ENCODE measurements around the gene FAM240A. TPM values are rescaled to one million over a fixed set of nuclear protein-coding genes. Genes with fewer than 3 reads are reported as not detected.
"Not testable (repeated sequence)": the region's sequence is repeated elsewhere in the genome, so short reads cannot be mapped to it uniquely, and the experiment has no call there.

Gene FAM240A
- 0.52 TPM for polyA plus RNA-seq (ENCODE audit: insufficient read length)

DNA sequence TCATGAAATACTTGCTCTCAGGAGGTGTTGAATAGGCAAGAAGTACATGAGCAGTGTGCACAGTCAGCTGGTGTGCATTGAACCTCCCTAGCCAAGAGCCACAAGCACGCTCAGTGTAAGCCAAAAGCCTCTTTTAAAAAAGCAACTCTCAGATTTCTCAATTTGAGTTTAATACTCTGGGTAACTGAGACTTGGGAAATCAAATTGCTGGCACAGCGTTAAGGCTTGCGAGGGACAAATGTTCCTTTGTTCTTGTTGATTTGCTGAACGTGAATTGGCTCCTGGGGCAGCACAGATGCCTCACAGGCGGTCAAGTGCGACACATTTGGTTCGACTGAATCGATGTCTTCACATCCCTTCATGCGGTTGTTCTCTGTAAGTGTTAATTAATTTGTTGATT lies at the start of gene FAM240A:
Gene FAM240A (plus strand): TSS at position 202 of the 400 bp plus-strand sequence. CDS start 159 bp downstream, at position 361.
- DNase-seq (ENCODE audit: low read depth) = peak; percentile 28

DNA sequence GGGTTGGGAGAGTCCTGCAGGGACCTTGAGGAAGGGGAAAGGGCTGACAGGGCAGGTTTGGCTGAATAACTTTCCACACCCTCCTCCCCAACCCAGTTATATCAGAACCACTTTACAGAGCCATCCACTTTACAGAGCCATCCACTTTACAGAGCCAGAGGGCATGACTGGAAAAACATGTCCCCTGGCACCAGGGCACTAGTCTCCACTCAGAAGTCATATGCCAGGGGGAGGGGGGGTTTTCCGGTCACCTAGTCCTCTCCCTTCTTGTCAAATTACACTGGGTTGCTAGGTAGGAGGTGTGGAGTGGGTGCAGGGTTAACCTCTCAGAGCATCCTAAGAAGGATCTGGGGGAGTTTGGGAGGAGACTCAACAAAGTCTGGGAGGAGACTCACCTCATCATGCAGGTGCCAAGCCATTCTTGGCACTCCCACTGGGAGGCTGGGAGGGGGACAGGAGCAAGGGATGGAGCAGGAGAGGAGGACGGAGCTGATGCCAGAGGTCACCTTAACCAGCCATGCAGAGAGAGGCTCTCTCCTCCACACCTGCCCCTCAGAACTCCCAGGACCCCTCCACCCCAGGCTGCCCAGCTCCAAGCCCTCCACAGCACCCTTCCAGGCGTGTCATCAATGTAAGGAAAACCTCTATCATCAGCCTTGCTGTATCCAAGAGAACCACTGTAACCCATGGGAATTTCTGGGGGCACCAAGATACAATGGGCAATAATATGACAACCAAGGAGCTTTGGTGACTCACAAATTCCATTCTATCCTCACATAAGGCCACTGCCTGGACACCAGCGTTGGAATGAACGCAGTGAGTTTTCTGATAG lies 47.9 kb upstream of the FAM240A start:
- DNase-seq (ENCODE audit: low read depth) = no peak

DNA sequence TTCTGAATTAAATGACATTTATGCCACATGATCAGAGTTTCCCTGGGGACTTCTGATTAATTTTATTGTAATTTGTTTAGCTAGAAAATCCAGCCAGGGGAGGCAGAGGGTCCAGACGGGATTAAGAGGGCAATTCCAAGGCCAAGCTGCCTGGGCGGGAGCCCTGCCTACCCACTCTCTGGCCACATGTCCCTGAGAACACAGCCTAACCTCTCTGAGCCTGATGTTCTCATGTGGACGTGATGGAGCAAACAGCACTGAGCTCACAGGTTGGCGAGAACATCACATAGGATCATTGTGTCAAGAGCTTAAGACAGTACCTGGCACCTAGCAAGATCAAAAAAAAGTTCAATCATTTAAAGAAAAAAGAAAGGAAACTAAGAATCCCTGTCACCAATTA lies 47.2 kb upstream of the FAM240A start:
- DNase-seq (ENCODE audit: low read depth) = no peak

DNA sequence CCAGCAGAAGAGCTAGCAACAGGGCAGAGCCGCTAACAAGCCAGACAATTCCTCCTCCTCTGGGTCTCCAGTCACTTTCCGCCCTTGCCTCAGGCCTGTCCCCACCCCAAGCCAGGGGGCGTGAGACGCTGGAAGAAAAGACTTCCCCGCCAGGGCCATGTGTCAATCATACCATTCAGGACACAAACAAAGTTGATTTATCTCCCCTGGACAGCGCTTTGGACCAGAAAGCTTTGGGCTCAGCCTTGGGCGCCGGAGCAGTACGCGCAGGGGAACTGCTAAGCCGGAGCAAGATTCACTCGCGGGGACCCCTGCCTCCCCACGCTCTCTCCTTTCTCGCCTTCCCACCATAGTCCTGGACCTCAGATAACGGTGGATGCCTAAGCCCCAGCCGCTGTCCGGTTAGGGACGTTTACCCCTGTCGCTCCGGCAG lies 46.7 kb upstream of the FAM240A start:
- DNase-seq (ENCODE audit: low read depth) = no peak

DNA sequence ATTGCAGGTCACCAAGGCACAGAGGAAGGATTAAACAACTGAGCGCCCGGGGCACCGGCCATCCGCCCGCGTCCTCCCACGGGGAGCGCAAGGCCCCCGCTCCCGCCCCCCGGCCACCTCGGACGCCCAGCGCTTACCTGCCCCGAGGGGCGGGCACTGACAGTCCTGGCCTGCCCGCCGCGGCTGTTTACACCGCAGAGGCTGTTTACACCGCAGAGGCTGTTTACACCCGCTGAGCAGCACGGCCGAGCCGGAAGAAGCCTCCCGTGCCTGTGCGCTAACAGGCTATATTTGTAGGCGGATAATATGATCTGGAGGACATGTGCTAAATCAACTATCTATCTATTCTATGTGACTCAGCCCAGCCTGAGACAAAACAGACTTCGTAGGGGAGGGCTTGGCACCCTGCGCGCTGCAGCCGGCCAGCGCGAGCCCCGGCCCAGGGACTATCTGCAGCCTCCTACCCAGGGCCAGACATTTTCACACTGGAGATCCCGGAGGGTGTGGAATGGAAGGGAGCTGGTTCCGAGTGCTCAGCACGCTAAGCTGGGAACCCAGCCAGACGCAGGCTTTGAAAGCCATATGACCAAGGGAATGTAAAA lies 46.2 kb upstream of the FAM240A start, which contains the start of gene LRRC2:
Gene LRRC2 (minus strand): TSS at position 263 of the 602 bp plus-strand sequence. CDS start 14,711 bp downstream, outside the sequence.
- peak; percentile 40 for DNase-seq (ENCODE audit: low read depth)

DNA sequence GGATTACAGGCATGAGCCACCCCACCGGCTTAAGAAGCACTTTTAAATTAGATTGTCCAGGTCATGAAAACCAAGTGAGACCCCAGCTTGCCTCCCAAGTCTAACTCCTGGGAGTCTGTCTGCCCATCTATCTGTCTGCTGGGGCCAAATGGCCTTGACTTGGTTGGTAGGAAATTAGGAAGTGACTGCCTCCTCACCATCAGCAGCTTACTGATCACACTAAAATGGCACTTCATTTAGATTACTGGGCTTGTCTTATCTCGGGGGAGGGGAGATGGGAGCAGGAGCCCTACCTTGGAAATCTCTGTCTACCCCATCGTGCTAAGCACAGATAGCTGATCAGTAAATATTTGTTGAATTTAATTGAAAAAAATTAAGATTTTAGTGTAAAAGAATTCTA lies 40.6 kb upstream of the FAM240A start:
- DNase-seq (ENCODE audit: low read depth) = no peak

DNA sequence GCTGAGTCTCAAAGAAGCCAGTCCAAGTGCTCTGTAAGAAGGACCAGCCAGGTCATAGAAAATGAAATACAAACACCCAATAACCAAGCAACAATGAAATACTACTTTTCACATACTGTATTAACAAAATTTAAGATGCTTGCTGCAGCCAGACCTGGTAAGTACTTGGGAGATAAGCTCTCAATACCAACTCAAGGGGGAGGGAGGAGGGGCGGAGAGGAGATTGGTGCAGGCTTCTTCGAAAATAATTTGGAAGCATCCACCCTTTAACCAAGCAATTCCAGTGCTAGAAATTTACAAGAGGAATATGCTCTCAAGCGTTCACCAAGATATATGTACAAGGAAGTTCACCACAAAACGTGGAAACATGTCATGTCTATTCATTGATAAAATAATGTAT lies 38.6 kb upstream of the FAM240A start:
- DNase-seq (ENCODE audit: low read depth) = no peak

DNA sequence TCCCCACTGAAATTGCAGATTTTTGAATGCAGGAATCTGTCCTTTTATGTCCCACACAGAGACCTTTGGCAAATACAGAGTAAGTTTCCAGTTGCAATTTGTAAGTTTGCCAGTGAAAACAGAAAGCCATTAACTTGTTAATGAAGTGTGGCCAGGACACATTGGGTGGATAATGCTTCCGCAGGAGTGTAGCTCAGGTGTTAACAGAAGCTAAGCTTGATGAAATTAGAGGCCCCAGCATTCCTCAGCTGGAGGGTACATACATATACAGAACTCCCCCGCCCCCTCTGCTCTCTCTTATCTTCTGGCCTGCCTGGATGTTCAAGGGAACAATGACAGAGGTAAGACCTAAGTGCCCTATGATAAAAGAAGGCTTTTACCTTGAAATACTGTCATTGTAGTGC lies 38.1 kb upstream of the FAM240A start:
- no peak for DNase-seq (ENCODE audit: low read depth)

DNA sequence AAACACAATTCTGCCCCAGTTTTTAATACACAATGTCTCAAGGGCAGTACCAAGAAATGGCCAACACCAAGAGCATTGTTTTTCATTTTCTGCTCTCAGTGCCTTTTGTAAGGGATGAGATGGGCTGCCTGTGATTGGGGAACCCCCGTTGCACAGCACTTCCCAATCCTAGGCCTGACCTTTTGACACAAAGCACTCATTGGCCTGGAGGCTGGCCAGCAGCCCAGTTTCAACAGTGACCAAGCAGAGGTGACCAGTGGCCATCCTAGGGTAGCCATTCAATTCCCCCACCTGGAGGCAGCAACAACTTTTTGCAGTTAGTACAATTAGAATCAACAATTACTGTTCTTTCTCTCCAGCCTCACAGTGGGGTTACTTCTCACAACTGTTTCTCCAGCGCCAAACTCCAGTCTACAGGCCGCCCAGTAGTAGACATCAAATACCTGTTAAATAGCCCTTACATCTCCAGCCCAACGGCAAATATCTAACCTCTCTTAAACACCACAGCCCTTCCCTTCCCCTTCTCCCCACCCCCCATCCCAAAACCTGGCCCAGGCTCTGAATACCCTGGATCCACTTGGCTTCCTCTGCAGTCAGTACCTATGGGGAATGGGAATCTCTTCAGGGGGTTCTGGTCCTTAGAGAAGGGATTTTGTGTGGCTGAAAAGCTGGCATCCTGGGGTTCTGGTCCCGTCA lies 37.3 kb upstream of the FAM240A start:
- DNase-seq (ENCODE audit: low read depth) = no peak

DNA sequence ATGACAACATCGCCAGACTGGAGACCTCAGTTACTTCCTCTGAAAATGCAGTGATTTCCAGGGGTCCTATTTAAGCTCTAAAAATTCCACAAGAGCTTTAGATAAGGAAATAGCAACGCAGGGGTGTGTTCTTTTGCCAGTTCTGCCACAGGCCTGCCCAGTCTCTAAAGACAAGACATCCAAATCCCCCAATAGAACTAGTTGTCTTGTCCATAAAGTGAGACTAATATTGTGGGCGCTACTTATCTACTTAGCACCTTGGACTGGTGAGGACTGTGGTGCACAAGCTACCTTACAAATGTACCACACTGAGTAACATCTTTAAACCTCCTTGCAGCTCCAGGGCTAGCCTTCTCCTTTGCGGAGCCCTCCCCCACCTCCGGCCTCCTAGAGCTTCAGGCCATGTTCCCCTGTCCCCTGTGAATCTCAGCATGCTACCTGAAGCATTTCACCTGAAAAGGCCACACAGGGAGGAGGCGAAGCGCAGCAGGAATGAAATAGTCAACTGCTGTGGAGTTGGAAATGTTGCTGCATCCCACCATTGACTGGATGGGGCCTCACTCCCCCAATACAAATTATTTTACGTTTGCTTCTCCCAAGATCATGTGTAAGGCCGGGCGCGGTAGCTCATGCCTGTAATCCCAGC lies 36.6 kb upstream of the FAM240A start:
- DNase-seq (ENCODE audit: low read depth) = no peak

DNA sequence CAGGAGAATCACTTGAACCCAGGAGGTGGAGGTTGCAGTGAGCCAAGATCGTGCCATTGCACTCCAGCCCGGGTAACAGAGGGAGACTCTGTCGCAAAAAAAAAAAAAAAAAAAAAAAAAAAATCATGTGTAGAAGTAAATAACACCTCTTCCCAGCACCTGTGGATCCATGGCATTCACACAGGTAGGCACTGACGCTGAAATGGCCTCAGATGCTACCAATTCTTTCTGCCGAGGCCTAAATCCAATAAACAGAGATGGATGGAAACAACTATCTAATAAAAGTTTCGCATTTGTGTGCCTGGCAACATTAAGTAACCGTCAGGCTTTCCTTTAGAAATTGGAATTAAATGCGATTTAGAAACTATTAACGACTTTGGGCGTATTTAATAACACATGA lies 35.9 kb upstream of the FAM240A start:
- DNase-seq (ENCODE audit: low read depth) = no peak

DNA sequence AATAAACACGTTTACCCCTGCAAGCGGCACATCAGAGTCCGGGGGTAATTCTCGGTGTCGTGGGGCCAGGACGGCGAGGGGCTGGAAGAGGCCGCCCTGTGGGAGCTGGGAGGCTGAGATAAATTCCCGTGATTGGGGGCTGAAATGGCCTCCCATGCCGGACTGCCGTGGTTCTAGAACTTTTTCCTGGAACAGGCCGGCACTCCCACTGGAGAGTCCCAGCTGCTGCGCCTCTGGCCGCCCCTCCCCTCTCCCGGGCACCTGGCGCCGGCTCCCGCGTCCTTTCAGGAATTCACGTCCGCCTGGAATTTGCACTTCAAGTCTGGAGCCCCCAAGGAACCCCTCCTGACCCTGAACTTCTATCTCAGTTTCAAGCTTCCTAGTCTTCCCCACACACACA lies 35.4 kb upstream of the FAM240A start:
- DNase-seq (ENCODE audit: low read depth) = no peak

DNA sequence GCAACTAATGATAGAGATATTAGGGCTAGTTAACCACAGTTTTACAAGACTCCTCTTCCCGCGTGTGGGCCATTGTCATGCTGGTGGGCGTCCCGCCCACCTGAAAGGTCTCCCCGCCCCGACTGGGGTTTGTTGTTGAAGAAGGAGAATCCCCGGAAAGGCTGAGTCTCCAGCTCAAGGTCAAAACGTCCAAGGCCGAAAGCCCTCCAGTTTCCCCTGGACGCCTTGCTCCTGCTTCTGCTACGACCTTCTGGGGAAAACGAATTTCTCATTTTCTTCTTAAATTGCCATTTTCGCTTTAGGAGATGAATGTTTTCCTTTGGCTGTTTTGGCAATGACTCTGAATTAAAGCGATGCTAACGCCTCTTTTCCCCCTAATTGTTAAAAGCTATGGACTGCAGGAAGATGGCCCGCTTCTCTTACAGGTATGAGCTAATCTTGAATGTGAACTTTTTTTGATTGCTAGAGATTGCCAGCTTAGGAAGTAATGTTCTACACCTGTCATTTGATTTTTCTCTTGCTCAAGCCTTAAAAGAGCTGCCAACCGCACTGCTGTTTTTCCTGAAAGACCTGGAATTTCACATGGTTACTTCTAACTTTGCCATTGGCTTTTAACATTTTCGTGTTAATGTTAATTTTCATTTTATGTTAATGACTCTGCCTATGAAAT lies 34.6 kb upstream of the FAM240A start:
- not testable (repeated sequence) for DNase-seq (ENCODE audit: low read depth)

DNA sequence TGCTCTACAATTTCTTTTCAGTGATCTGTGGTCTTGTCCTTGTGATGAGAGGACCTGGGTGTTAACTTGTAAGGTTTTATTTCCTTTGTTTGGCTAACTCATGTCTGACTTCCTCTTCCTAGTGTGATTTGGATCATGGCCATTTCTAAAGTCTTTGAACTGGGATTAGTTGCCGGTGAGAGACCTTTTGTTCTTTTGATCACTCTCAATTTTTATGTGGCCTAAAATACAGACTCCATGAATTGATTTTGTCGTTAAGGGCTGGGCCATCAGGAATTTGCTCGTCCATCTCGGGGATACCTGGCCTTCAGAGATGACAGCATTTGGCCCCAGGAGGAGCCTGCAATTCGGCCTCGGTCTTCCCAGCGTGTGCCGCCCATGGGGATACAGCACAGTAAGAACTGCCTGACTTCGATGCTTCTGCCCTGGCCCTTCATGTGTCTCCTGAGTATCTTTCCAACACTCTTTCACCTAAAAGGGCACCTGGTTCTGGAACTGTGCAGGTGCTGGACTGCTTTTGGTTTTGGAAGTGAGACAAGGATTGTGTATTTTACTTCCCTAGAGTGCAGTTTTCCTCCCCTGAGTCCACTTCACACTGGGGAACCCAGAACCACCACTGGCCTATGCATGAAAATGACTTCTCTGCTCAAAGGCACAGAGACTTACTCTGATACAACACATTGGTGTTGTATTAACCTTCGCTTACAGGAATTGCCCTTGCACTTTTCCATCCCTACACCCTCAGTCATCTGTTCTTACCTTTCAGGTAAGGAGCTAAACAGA lies 33.2 kb upstream of the FAM240A start:
- no peak for DNase-seq (ENCODE audit: low read depth)

DNA sequence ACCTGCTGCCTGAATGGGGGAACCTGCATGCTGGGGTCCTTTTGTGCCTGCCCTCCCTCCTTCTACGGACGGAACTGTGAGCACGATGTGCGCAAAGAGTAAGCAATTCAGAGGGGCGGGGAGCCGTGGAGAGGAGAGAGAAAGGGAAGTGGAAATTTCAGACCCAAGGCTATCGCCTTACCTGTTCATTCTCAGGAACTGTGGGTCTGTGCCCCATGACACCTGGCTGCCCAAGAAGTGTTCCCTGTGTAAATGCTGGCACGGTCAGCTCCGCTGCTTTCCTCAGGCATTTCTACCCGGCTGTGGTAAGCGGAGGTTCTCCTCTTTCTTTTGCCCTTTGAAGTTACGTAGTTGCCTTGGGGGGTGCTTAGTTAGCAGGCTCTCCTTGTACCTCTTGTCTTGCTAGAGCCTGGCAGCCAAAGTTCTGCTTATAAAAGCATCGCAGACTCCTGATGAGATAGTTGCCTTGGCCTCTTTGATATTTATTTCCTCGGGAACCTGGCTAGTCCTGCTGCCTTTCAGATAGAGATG lies 32.5 kb upstream of the FAM240A start:
- no peak for DNase-seq (ENCODE audit: low read depth)

DNA sequence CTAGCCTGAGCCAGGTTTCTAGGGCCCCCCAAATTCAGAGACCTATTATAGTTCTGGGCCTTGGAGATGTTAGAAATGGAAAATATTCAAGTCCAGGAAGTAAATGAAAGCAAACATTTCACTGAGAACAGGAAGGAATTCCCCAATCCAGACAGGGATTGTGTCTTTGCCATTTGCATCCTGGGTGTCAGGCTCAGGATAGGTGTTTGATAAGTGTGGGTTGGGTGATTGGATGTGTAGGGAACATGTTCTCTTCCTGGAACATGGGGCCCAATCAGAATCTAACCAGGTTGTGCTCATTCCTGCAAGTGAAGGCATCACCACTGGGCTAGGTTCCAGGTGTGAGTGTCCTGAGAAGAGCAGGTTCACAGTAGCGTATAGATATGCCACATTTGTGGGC lies 31.6 kb upstream of the FAM240A start:
- DNase-seq (ENCODE audit: low read depth) = no peak

DNA sequence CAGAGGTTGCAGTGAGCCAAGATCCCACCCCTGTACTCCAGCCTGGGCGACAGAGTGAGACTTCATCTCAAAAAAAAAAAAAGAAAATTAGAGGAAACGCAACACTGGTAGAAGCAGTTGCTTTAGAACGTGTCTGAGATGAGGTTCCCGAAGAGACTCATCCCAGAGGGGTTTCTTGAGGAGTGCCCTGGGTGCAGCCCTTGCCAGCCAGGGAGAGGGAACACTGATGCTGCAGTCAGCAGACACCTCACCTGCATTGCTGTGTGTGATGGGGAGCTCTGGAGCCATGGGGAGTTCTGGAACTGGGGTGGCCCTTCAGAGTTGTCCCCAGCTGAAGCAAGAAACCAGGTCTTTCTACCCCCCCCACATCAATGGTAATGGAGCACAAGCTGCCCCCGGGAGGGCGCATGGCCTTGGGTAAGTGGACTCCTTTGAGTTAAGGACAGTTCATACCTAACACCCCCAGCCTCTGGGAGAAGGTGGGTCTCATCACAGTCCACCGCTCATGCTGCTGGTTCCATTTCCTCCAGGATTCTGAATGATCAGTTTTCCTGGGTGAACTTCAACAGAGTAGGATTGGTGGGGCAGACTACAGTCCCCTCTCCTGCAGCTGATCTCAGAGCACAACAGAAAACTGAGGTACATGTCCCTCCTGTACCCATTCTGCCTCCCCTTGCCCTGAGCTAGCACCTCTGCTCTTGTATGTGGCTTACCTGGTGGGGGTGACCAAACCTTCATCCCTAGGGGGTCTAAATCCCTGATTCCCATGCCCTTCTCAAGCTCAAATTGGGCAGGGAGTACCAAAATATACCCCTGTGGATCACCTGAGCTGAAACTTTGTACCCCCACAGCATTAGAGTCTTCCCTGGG lies 27.5 kb upstream of the FAM240A start:
- DNase-seq (ENCODE audit: low read depth) = no peak

DNA sequence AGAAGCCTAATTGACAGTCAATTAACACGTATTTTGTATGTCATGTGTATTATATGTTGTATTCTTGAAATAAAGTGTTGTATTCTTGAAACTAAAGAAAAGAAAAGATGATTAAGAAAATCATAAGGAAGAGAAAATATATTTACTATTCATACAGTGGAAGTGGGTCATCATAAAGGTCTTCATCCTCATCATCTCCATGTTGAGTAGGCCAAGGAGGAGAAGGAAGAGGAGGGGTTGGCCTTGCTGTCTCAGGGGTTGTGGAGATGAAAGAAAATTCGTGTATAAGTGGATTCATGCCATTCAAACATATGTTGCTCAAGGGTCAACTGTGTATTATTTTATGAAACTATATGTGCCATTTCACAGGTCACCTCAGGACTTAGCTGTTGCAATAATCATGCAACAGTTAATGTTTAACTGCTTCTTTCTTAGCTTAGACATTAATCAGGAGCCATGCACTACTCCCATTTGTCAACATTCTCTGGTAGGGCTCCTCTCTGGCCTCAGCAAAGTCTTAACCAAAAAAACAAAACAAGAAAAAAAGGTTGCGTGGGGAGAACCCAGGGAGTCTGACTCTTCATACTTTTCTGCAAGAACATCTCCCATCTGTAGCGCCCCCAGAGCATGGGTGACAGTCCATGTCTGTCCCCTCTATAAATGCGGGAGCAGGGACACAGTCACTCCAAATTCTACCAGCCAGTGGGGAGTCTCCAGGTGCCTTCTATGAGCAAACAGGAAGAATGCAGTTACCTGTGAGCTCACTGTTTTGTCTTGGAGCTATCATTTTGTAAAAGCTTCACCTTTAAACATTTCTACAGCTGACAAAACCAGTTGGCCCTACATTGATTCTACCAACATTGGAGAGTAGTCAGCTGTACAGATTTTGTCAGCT lies 26.3 kb upstream of the FAM240A start:
- no peak for DNase-seq (ENCODE audit: low read depth)
